Memory B cell (primary cell): Measurements from ENCODE around the gene PGBD5.

Source experiments
- ATAC-seq: fragments of 150-1000 bp; cut with Tn5 transposase; 2 replicates; pipeline ENCODE4 v1.10.0; 2021; ENCODE audit warnings: low read depth, mild to moderate bottlenecking, moderate library complexity
- DNase-seq, 2 donors: peaks; one replicate each; pipeline ENCODE4 v3.0.0; 2022; ENCODE audit warnings: low spot score in 2 of 2
- H3K27ac Mint-ChIP-seq: one replicate; pipeline ENCODE4 v1.8.0; 2022; ENCODE audit warnings: mild to moderate bottlenecking, moderate library complexity, mixed read lengths
- H3K27me3 Mint-ChIP-seq: one replicate; pipeline ENCODE4 v1.8.0; 2022; ENCODE audit warnings: mixed read lengths
- H3K36me3 Mint-ChIP-seq: one replicate; pipeline ENCODE4 v1.8.0; 2022; ENCODE audit warnings: mild to moderate bottlenecking, mixed read lengths
- H3K4me1 Mint-ChIP-seq: one replicate; pipeline ENCODE4 v1.8.0; 2022; ENCODE audit warnings: mixed read lengths
- H3K4me3 Mint-ChIP-seq: one replicate; pipeline ENCODE4 v1.8.0; 2022; ENCODE audit warnings: mild to moderate bottlenecking, moderate library complexity, mixed read lengths
- H3K9me3 Mint-ChIP-seq: one replicate; pipeline ENCODE4 v1.8.0; 2022; ENCODE audit warnings: mixed read lengths

PGBD5 gene

GRCh38 chr1:230352537-230352936, 73.6 kb downstream of the PGBD5 start:
- no peak for DNase-seq
- H3K36me3 Mint-ChIP-seq: no peaks in the 10 kb centered on the region
- H3K27me3 Mint-ChIP-seq: peaks cover 9% of the 10 kb centered on the region
- ATAC-seq: no peak
- no peak overlapping the region for H3K4me3 Mint-ChIP-seq
- H3K27ac Mint-ChIP-seq: no peak overlapping the region
- H3K9me3 Mint-ChIP-seq: no peaks in the 10 kb centered on the region
- no peaks in the 10 kb centered on the region for H3K4me1 Mint-ChIP-seq

DNA sequence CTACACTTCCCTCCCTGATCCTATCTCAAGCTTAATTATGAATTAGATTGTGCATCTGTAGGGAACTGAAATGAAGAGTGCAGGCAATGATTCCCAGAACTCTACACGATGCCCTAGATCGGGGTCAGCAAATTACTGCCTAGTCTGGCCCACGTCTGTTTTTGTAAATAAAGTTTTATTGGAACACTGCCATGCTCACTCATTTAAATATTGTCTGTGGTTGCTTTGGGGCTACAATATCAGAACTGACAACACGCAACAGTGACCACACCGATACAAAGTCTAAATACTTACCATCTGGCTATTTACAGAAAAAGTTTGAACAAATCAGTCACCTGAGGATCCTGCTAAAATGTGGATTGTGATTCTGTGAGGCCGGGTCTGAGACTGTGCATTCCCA, 74.1 kb downstream of the PGBD5 start:
- Mint-ChIP-seq H3K9me3 (no peaks in the 10 kb centered on the region), H3K4me3 (no peak overlapping the region), H3K27me3 (peaks cover 10% of the 10 kb centered on the region), H3K27ac (no peak overlapping the region), H3K36me3 (no peaks in the 10 kb centered on the region), H3K4me1 (no peaks in the 10 kb centered on the region)
- DNase-seq (no peak), ATAC-seq (no peak)

GRCh38 chr1:230351514-230351913, 74.6 kb downstream of the PGBD5 start:
- H3K4me3 Mint-ChIP-seq: no peak overlapping the region
- ATAC-seq (no peak), DNase-seq (no peak)
- H3K27me3 Mint-ChIP-seq: peaks cover 9% of the 10 kb centered on the region
- H3K27ac Mint-ChIP-seq: no peak overlapping the region
- no peaks in the 10 kb centered on the region for H3K4me1 Mint-ChIP-seq
- no peaks in the 10 kb centered on the region for H3K36me3 Mint-ChIP-seq
- H3K9me3 Mint-ChIP-seq: no peaks in the 10 kb centered on the region

GRCh38 chr1:230350208-230350921, 75.8 kb downstream of the PGBD5 start:
- DNase-seq: no peak
- H3K27me3 Mint-ChIP-seq: peaks cover 9% of the 10 kb centered on the region
- ATAC-seq: no peak
- no peak overlapping the region for H3K4me3 Mint-ChIP-seq
- H3K36me3 Mint-ChIP-seq: no peaks in the 10 kb centered on the region
- no peak overlapping the region for H3K27ac Mint-ChIP-seq
- no peaks in the 10 kb centered on the region for H3K9me3 Mint-ChIP-seq
- H3K4me1 Mint-ChIP-seq: no peaks in the 10 kb centered on the region

GRCh38 chr1:230349020-230349393, 77.1 kb downstream of the PGBD5 start:
- peaks cover 9% of the 10 kb centered on the region for H3K27me3 Mint-ChIP-seq
- H3K4me1 Mint-ChIP-seq: no peaks in the 10 kb centered on the region
- no peaks in the 10 kb centered on the region for H3K9me3 Mint-ChIP-seq
- H3K27ac Mint-ChIP-seq: no peak overlapping the region
- H3K4me3 Mint-ChIP-seq: no peak overlapping the region
- ATAC-seq (no peak), DNase-seq (no peak)
- no peaks in the 10 kb centered on the region for H3K36me3 Mint-ChIP-seq

GRCh38 chr1:230348386-230349019, 77.6 kb downstream of the PGBD5 start:
- no peak overlapping the region for H3K4me3 Mint-ChIP-seq
- H3K27ac Mint-ChIP-seq: no peak overlapping the region

GRCh38 chr1:230347896-230348295, 78.2 kb downstream of the PGBD5 start:
- Mint-ChIP-seq H3K4me3 (no peak overlapping the region), H3K9me3 (no peaks in the 10 kb centered on the region), H3K36me3 (no peaks in the 10 kb centered on the region), H3K27me3 (peaks cover 9% of the 10 kb centered on the region), H3K4me1 (no peaks in the 10 kb centered on the region), H3K27ac (no peak overlapping the region)
- no peak for DNase-seq
- ATAC-seq: no peak

More at GRCh38 chr1:230348386-230349019, 77.6 kb downstream of the PGBD5 start:
- Mint-ChIP-seq H3K36me3 (no peaks in the 10 kb centered on the region), H3K27me3 (peaks cover 9% of the 10 kb centered on the region), H3K4me1 (no peaks in the 10 kb centered on the region), H3K9me3 (no peaks in the 10 kb centered on the region)
- ATAC-seq (no peak), DNase-seq (no peak)

DNA sequence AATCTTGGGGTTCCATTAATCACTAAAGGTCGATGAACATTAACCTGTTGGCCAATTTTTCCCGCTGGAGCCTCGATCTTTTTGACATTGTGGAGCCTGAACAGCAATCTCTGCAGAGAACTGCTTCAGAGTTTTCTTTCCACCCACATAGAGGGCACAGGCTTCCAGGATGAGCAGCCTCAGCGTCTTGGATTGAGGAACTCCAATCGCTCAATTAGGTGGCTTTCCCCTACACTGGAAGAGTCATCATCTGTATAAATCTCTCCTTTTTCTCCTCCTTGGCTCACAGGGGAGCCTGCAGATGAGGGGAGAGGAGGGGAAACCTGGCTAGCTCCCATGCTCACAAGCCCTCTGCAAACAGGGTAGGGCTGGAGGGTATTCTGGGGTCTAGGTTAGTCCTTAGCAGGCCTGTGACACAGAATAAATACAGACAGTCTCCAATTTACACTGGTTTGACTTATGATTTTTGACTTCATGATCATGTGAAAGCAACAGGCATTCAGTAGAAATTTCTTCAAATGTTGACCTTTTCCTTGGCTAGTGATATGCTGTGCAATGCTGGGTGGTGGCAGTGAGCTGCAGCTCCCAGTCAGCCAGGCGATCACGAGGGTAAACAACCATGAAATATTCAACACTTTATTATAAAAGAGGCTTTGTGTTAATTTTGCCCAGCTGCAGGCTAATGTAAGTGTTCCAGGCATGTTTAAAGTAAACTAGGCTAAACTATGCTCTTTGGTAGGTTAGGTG, 80.8 kb downstream of the PGBD5 start:
- Mint-ChIP-seq H3K36me3 (no peaks in the 10 kb centered on the region), H3K4me3 (no peak overlapping the region)

GRCh38 chr1:230342699-230343098, 83.4 kb downstream of the PGBD5 start:
- DNase-seq (no peak), ATAC-seq (no peak)
- Mint-ChIP-seq H3K36me3 (no peaks in the 10 kb centered on the region), H3K27me3 (peaks cover 10% of the 10 kb centered on the region), H3K27ac (no peak overlapping the region), H3K4me1 (no peaks in the 10 kb centered on the region), H3K4me3 (no peak overlapping the region), H3K9me3 (peaks cover 2% of the 10 kb centered on the region)

More for the DNA sequence above, 80.8 kb downstream of the PGBD5 start:
- Mint-ChIP-seq H3K27ac (no peak overlapping the region), H3K27me3 (peaks cover 11% of the 10 kb centered on the region), H3K4me1 (no peaks in the 10 kb centered on the region), H3K9me3 (no peaks in the 10 kb centered on the region)
- no peak for ATAC-seq
- DNase-seq: no peak

GRCh38 chr1:230342019-230342418, 84.1 kb downstream of the PGBD5 start:
- no peak overlapping the region for H3K4me3 Mint-ChIP-seq
- H3K36me3 Mint-ChIP-seq: no peaks in the 10 kb centered on the region
- ATAC-seq (no peak), DNase-seq (no peak)
- H3K27ac Mint-ChIP-seq: no peak overlapping the region
- H3K9me3 Mint-ChIP-seq: peaks cover 2% of the 10 kb centered on the region
- H3K4me1 Mint-ChIP-seq: no peaks in the 10 kb centered on the region
- H3K27me3 Mint-ChIP-seq: peaks cover 11% of the 10 kb centered on the region

- ATAC-seq (no peak), DNase-seq (no peak)
- H3K4me1 Mint-ChIP-seq: no peaks in the 10 kb centered on the region
- H3K27ac Mint-ChIP-seq: no peak overlapping the region
- H3K36me3 Mint-ChIP-seq: no peaks in the 10 kb centered on the region
- peaks cover 2% of the 10 kb centered on the region for H3K9me3 Mint-ChIP-seq
- H3K4me3 Mint-ChIP-seq: no peak overlapping the region
- peaks cover 10% of the 10 kb centered on the region for H3K27me3 Mint-ChIP-seq
These were observed 85.0 kb downstream of the PGBD5 start for GRCh38 chr1:230341162-230341546.

- Mint-ChIP-seq H3K4me3 (no peak overlapping the region), H3K4me1 (no peaks in the 10 kb centered on the region), H3K27me3 (peaks cover 12% of the 10 kb centered on the region), H3K27ac (no peak overlapping the region), H3K9me3 (peaks cover 2% of the 10 kb centered on the region), H3K36me3 (no peaks in the 10 kb centered on the region)
- DNase-seq (no peak), ATAC-seq (no peak)
These were observed 85.5 kb downstream of the PGBD5 start for GRCh38 chr1:230340526-230341161.

GRCh38 chr1:230339033-230339432, 87.1 kb downstream of the PGBD5 start:
- Mint-ChIP-seq H3K36me3 (no peaks in the 10 kb centered on the region), H3K27ac (no peak overlapping the region), H3K27me3 (peaks cover 18% of the 10 kb centered on the region), H3K4me3 (no peak overlapping the region), H3K4me1 (no peaks in the 10 kb centered on the region), H3K9me3 (peaks cover 2% of the 10 kb centered on the region)
- DNase-seq: no peak
- no peak for ATAC-seq

DNA sequence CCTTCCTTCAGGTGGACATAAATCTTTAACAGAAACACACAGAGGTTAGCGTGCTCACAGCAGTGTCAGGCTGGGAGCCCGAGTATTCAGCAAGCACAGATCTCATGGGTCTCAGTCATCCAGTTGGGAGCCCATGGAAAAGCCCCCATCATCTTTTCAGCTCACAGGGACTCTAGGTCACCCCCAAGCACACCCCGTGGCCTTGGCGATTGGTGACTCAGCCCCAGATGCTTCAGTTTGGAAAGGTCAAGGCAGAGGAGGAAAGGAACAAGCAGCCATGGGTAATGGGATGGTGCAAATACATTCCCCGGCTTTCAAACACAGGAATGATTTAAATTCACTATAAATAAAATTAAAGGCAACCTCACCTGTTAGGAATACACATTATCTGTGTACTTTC, 88.9 kb downstream of the PGBD5 start:
- DNase-seq: no peak
- H3K36me3 Mint-ChIP-seq: no peaks in the 10 kb centered on the region
- no peaks in the 10 kb centered on the region for H3K4me1 Mint-ChIP-seq
- H3K27me3 Mint-ChIP-seq: peaks cover 19% of the 10 kb centered on the region
- ATAC-seq: no peak
- H3K4me3 Mint-ChIP-seq: no peak overlapping the region
- peaks cover 2% of the 10 kb centered on the region for H3K9me3 Mint-ChIP-seq
- H3K27ac Mint-ChIP-seq: no peak overlapping the region
